MM.1S (cell line): ENCODE data around the gene CFAP46.

Experiments used
- DNase-seq: peaks from one replicate; pipeline ENCODE4 v3.0.0-alpha.2; 2015
- H2AFZ ChIP-seq: fragments of 300-600 bp; sonication (generic); 2 replicates; pipeline ENCODE4 v1.6.0; 2016; ENCODE audit warnings: antibody characterized with exemption, low read length
- H3F3A ChIP-seq: fragments of 300-600 bp; sonication (generic); 2 replicates; pipeline ENCODE4 v1.6.1; 2016; ENCODE audit warnings: mild to moderate bottlenecking, antibody characterized with exemption, low read length, moderate library complexity, mixed read lengths; ENCODE audit not compliant: insufficient read depth
- H3K27ac ChIP-seq: fragments of 300-600 bp; sonication (generic); 2 replicates; pipeline ENCODE4 v1.5.1; 2016; ENCODE audit warnings: mild to moderate bottlenecking, low read length
- H3K27me3 ChIP-seq: fragments of 300-600 bp; sonication (generic); replicated peaks from 2 replicates; pipeline ENCODE4 v1.6.0; 2016; ENCODE audit warnings: low read length; ENCODE audit not compliant: insufficient read depth
- H3K36me3 ChIP-seq: fragments of 300-600 bp; sonication (generic); replicated peaks from 2 replicates; pipeline ENCODE4 v1.6.1; 2016; ENCODE audit warnings: mild to moderate bottlenecking, low read length, mixed read lengths; ENCODE audit not compliant: insufficient read depth
- H3K4me1 ChIP-seq: fragments of 300-600 bp; sonication (generic); 2 replicates; pipeline ENCODE4 v1.6.1; 2016; ENCODE audit warnings: low read length, mixed read lengths
- H3K4me2 ChIP-seq: fragments of 300-600 bp; sonication (generic); 2 replicates; pipeline ENCODE4 v1.6.0; 2016; ENCODE audit warnings: low read depth, low read length
- H3K4me3 ChIP-seq: fragments of 300-600 bp; sonication (generic); 2 replicates; pipeline ENCODE4 v1.5.1; 2016; ENCODE audit warnings: low read length, mixed read lengths
- H3K79me2 ChIP-seq: fragments of 300-600 bp; sonication (generic); 2 replicates; pipeline ENCODE4 v1.6.1; 2016; ENCODE audit warnings: mixed run types, low read length, mixed read lengths
- H3K9ac ChIP-seq: fragments of 300-600 bp; sonication (generic); 2 replicates; pipeline ENCODE4 v1.6.1; 2016; ENCODE audit warnings: low read length, mixed read lengths
- H3K9me2 ChIP-seq: fragments of 300-600 bp; sonication (generic); replicated peaks from 2 replicates; pipeline ENCODE4 v1.6.1; 2016; ENCODE audit warnings: mild to moderate bottlenecking, low read length, mixed read lengths; ENCODE audit not compliant: insufficient read depth
- H3K9me3 ChIP-seq: fragments of 300-600 bp; sonication (generic); replicated peaks from 2 replicates; pipeline ENCODE4 v1.6.1; 2016; ENCODE audit warnings: mild to moderate bottlenecking, low read length, mixed read lengths; ENCODE audit not compliant: insufficient read depth
- H4K20me1 ChIP-seq: fragments of 300-600 bp; sonication (generic); 2 replicates; pipeline ENCODE4 v1.6.1; 2016; ENCODE audit warnings: mild to moderate bottlenecking, low read length, moderate library complexity, mixed read lengths; ENCODE audit not compliant: insufficient read depth
- CTCF ChIP-seq: fragments of 300-600 bp; sonication (generic); IDR thresholded peaks from 2 replicates; pipeline ENCODE4 v1.5.1; 2016; ENCODE audit warnings: antibody characterized with exemption, low read length, mixed read lengths
- EZH2 ChIP-seq: fragments of 300-600 bp; sonication (generic); optimal IDR thresholded peaks from 2 replicates; pipeline ENCODE3; 2017; ENCODE audit warnings: low read depth, mild to moderate bottlenecking, antibody characterized with exemption, low read length, mixed read lengths
- EZH2phosphoT487 ChIP-seq: fragments of 300-600 bp; sonication (generic); IDR thresholded peaks from 2 replicates; pipeline ENCODE4 v1.6.1; 2018; ENCODE audit warnings: antibody characterized with exemption, low read length

Gene CFAP46

GRCh38 chr10:132836248-132836831 lies 106.0 kb downstream of the CFAP46 start:
- no peak overlapping the region for H3K4me3 ChIP-seq
- H3K9ac ChIP-seq = no peak overlapping the region
- H3K27me3 ChIP-seq = peaks cover 20% of the 10 kb centered on the region
- H2AFZ ChIP-seq = no peak overlapping the region
- no peak for DNase-seq
- H3K79me2 ChIP-seq = no peaks in the 10 kb centered on the region
- H3K4me1 ChIP-seq = no peaks in the 10 kb centered on the region
- no peak for TF ChIP-seq EZH2
- TF ChIP-seq EZH2phosphoT487 = no peak
- TF ChIP-seq CTCF = no peak
- no peaks in the 10 kb centered on the region for H3K36me3 ChIP-seq
- no peaks in the 10 kb centered on the region for H4K20me1 ChIP-seq
- no peaks in the 10 kb centered on the region for H3K9me2 ChIP-seq
- no peaks in the 10 kb centered on the region for H3K9me3 ChIP-seq
- no peak overlapping the region for H3K4me2 ChIP-seq
- H3K27ac ChIP-seq = no peak overlapping the region
- no peaks in the 10 kb centered on the region for H3F3A ChIP-seq

- H3K9ac ChIP-seq = no peak overlapping the region
- H4K20me1 ChIP-seq = no peaks in the 10 kb centered on the region
- H3K4me1 ChIP-seq = no peaks in the 10 kb centered on the region
- H3K9me2 ChIP-seq = no peaks in the 10 kb centered on the region
- no peak overlapping the region for H3K27ac ChIP-seq
- H3K4me2 ChIP-seq = no peak overlapping the region
- H3K4me3 ChIP-seq = no peak overlapping the region
- no peak for TF ChIP-seq EZH2
- no peak for TF ChIP-seq EZH2phosphoT487
- no peak for TF ChIP-seq CTCF
- no peaks in the 10 kb centered on the region for H3K79me2 ChIP-seq
- peaks cover 17% of the 10 kb centered on the region for H3K27me3 ChIP-seq
- no peaks in the 10 kb centered on the region for H3K36me3 ChIP-seq
- H2AFZ ChIP-seq = no peak overlapping the region
- no peaks in the 10 kb centered on the region for H3F3A ChIP-seq
- no peak for DNase-seq
- H3K9me3 ChIP-seq = no peaks in the 10 kb centered on the region
Measured at GRCh38 chr10:132835848-132836233, 106.5 kb downstream of the CFAP46 start.

GRCh38 chr10:132834891-132835847 lies 107.2 kb downstream of the CFAP46 start:
- H3K9me2 ChIP-seq = no peaks in the 10 kb centered on the region
- no peak overlapping the region for H3K4me2 ChIP-seq
- no peak overlapping the region for H2AFZ ChIP-seq
- no peaks in the 10 kb centered on the region for H4K20me1 ChIP-seq
- H3K27ac ChIP-seq = no peak overlapping the region
- DNase-seq = no peak
- H3K79me2 ChIP-seq = no peaks in the 10 kb centered on the region
- no peaks in the 10 kb centered on the region for H3K9me3 ChIP-seq
- no peaks in the 10 kb centered on the region for H3F3A ChIP-seq
- no peak overlapping the region for H3K9ac ChIP-seq
- H3K27me3 ChIP-seq = peaks cover 13% of the 10 kb centered on the region
- no peaks in the 10 kb centered on the region for H3K4me1 ChIP-seq
- H3K4me3 ChIP-seq = no peak overlapping the region
- no peaks in the 10 kb centered on the region for H3K36me3 ChIP-seq
- TF ChIP-seq CTCF (no peak), EZH2phosphoT487 (no peak), EZH2 (no peak)
